HEK293 (cell line): ENCODE measurements around the gene YPEL4.

Experiments used
- CTCF ChIA-PET: fragments of 350-600 bp; formaldehyde crosslinking; extraction: SDS; loops from one replicate; lab custom pipeline; 2021; ENCODE audit warnings: antibody characterized with exemption; lab: Yijun Ruan, JAX
- POLR2A ChIA-PET: fragments of 300-600 bp; formaldehyde crosslinking; extraction: SDS; loops from one replicate; lab custom pipeline; 2020; ENCODE audit warnings: antibody characterized with exemption, inconsistent platforms; lab: Yijun Ruan, JAX
- H3K27ac ChIP-seq: fragments of 200-500 bp; sonication (Bioruptor generic); 2 replicates; pipeline ENCODE4 v1.5.1; 2014; ENCODE audit warnings: low read depth, low read length, control low read depth, inconsistent platforms; ENCODE audit errors: extremely low read depth
- H3K36me3 ChIP-seq, 2 experiments: fragments of 200-500 bp in 1 of 2; sonication (Bioruptor generic) in 1 of 2; 1 replicate in 1 of 2; 2 replicates in 1 of 2; pipeline ENCODE4 v1.5.1; 2014 to 2017; ENCODE audit warnings: inconsistent platforms in 2 of 2, low read length in 2 of 2; ENCODE audit not compliant: control insufficient read depth in 2 of 2, insufficient read depth in 1 of 2
- H3K4me1 ChIP-seq: fragments of 200-500 bp; sonication (Bioruptor generic); 2 replicates; pipeline ENCODE4 v1.5.1; 2014; ENCODE audit warnings: mild to moderate bottlenecking, low read length, inconsistent platforms; ENCODE audit not compliant: control insufficient read depth, insufficient read depth
- H3K4me3 ChIP-seq: 2 replicates; pipeline ENCODE4 v1.5.1; 2011; ENCODE audit warnings: low read depth, mild to moderate bottlenecking, control low read depth, low read length, moderate library complexity
- H3K9me3 ChIP-seq: fragments of 200-500 bp; sonication (Bioruptor generic); 2 replicates; pipeline ENCODE4 v1.5.1; 2014; ENCODE audit warnings: low read depth, low read length, inconsistent platforms; ENCODE audit not compliant: control insufficient read depth, insufficient read depth
- CTCF ChIP-seq: fragments of 450-650 bp; formaldehyde crosslinking; IDR thresholded peaks from 2 replicates; pipeline ENCODE4 v1.5.1; 2016; ENCODE audit warnings: missing biosample characterization, missing genetic modification characterization
- PRDM1 ChIP-seq: fragments of 450-650 bp; formaldehyde crosslinking; IDR thresholded peaks from 2 replicates; pipeline ENCODE4; 2016; ENCODE audit warnings: missing biosample characterization, missing genetic modification characterization
- SETDB1 ChIP-seq: IDR thresholded peaks from one replicate; pipeline ENCODE4 v1.6.1; 2017; ENCODE audit warnings: mild to moderate bottlenecking, low read length, moderate library complexity, mixed read lengths; ENCODE audit not compliant: insufficient read length
- YY2 ChIP-seq: fragments of 450-650 bp; formaldehyde crosslinking; IDR thresholded peaks from 2 replicates; pipeline ENCODE4 v1.5.1; 2016; ENCODE audit warnings: missing biosample characterization, missing genetic modification characterization
- ZBTB20 ChIP-seq: fragments of 450-650 bp; formaldehyde crosslinking; IDR thresholded peaks from 2 replicates; pipeline ENCODE4 v1.5.1; 2016; ENCODE audit warnings: missing biosample characterization, missing genetic modification characterization
- ZBTB21 ChIP-seq: fragments of 450-650 bp; formaldehyde crosslinking; IDR thresholded peaks from 2 replicates; pipeline ENCODE4 v1.5.1; 2017; ENCODE audit warnings: missing biosample characterization, missing genetic modification characterization
- ZBTB48 ChIP-seq: fragments of 450-650 bp; formaldehyde crosslinking; IDR thresholded peaks from 2 replicates; pipeline ENCODE4 v1.5.1; 2016; ENCODE audit warnings: missing biosample characterization, missing genetic modification characterization
- ZFP3 ChIP-seq: fragments of 450-650 bp; formaldehyde crosslinking; IDR thresholded peaks from 2 replicates; pipeline ENCODE4 v1.5.1; 2016; ENCODE audit warnings: low read depth, missing biosample characterization, missing genetic modification characterization
- ZNF10 ChIP-seq: fragments of 450-650 bp; formaldehyde crosslinking; IDR thresholded peaks from 2 replicates; pipeline ENCODE4 v1.5.1; 2017; ENCODE audit warnings: missing biosample characterization, missing genetic modification characterization
- ZNF140 ChIP-seq: fragments of 450-650 bp; formaldehyde crosslinking; IDR thresholded peaks from 2 replicates; pipeline ENCODE4 v1.5.1; 2016; ENCODE audit warnings: missing biosample characterization, missing genetic modification characterization
- ZNF23 ChIP-seq: fragments of 450-650 bp; formaldehyde crosslinking; IDR thresholded peaks from 2 replicates; pipeline ENCODE4 v1.5.1; 2016; ENCODE audit warnings: missing biosample characterization, missing genetic modification characterization, borderline replicate concordance
- ZNF302 ChIP-seq: fragments of 450-650 bp; formaldehyde crosslinking; IDR thresholded peaks from 2 replicates; pipeline ENCODE4 v1.5.1; 2016; ENCODE audit warnings: missing biosample characterization, missing genetic modification characterization, low read depth
- ZNF311 ChIP-seq: fragments of 450-650 bp; formaldehyde crosslinking; IDR thresholded peaks from 2 replicates; pipeline ENCODE4 v1.5.1; 2017; ENCODE audit warnings: missing biosample characterization, missing genetic modification characterization, borderline replicate concordance
- ZNF366 ChIP-seq: fragments of 450-650 bp; formaldehyde crosslinking; conservative IDR thresholded peaks from 2 replicates; pipeline ENCODE4 v1.5.1; 2016; ENCODE audit warnings: missing biosample characterization, missing genetic modification characterization
- ZNF510 ChIP-seq: fragments of 450-650 bp; formaldehyde crosslinking; IDR thresholded peaks from 2 replicates; pipeline ENCODE4 v1.5.1; 2018; ENCODE audit warnings: mild to moderate bottlenecking, missing genetic modification characterization, missing biosample characterization; ENCODE audit not compliant: insufficient replicate concordance
- ZNF530 ChIP-seq: fragments of 450-650 bp; formaldehyde crosslinking; IDR thresholded peaks from 2 replicates; pipeline ENCODE4 v1.5.1; 2016; ENCODE audit warnings: low read depth, missing biosample characterization, missing genetic modification characterization
- ZNF645 ChIP-seq: fragments of 450-650 bp; formaldehyde crosslinking; IDR thresholded peaks from 2 replicates; pipeline ENCODE4; 2016; ENCODE audit warnings: missing biosample characterization, missing genetic modification characterization
- ZNF654 ChIP-seq: fragments of 450-650 bp; formaldehyde crosslinking; IDR thresholded peaks from 2 replicates; pipeline ENCODE4 v1.5.1; 2016; ENCODE audit warnings: low read depth, missing biosample characterization, missing genetic modification characterization
- ZNF664 ChIP-seq: fragments of 450-650 bp; formaldehyde crosslinking; IDR thresholded peaks from 2 replicates; pipeline ENCODE4 v1.5.1; 2016; ENCODE audit warnings: missing biosample characterization, missing genetic modification characterization
- ZNF791 ChIP-seq: fragments of 450-650 bp; formaldehyde crosslinking; IDR thresholded peaks from 2 replicates; pipeline ENCODE4 v1.5.1; 2016; ENCODE audit warnings: missing biosample characterization, missing genetic modification characterization
- ZNF837 ChIP-seq: fragments of 450-650 bp; formaldehyde crosslinking; IDR thresholded peaks from 2 replicates; pipeline ENCODE4 v1.5.1; 2016; ENCODE audit warnings: missing biosample characterization, missing genetic modification characterization

YPEL4 gene

DNA sequence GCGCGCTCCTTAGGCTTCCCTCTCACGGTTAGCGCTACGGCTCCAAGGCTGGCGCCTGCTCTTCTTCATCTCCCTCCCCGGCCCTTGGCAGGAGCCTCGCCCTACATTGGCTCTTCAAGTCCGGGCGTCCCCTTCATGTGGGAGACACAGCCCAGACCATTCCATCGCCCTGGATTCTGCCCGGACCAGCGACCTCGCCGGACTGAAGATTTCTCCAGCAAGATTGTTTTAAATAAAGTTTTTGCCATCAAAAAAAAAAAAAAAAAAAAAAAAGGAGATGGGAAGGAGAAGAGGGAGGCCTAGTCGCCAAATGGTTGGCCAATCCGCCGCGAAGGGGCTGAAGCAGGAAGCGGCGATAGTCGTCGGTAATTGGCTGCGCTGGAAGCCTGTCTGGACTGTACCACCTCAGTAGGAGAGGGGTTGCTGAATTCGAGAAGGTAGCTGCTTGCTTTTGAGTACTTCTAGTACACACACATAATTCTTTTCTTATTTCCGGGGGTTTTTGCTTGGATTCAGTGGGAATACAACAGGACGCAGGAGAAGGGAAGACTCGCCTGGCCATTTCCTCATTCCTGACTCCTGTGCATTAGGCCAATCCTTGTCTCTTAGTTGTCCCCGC lies 17.5 kb upstream of the YPEL4 start (continued):
- TF ChIP-seq ZFP3 (no peak), ZBTB20 (tag by site-specific recombination) (no peak), ZNF510 (tag by site-specific recombination) (no peak)

GRCh38 chr11:57663975-57664374 lies 14.3 kb upstream of the YPEL4 start:
- H3K36me3 ChIP-seq: peaks cover 0 to 38% of the 10 kb centered on the region in 2 experiments; a peak in 2 of 3 replicates
- no peaks in the 10 kb centered on the region for H3K4me1 ChIP-seq
- TF ChIP-seq ZNF140 (tag by site-specific recombination) (no peak), PRDM1 (tag by site-specific recombination) (peak; percentile 81), ZNF311 (tag by site-specific recombination) (no peak), ZNF23 (tag by site-specific recombination) (no peak), SETDB1 (no peak), ZNF366 (tag by site-specific recombination) (peak; percentile 77)
- CTCF ChIA-PET: interaction anchor here (0.7 to 1.2 kb wide), 3 partner anchors 20 to 206 kb away, joined by 3 to 4 read pairs (median 4); no protein-coding TSS in a partner anchor
- no peak overlapping the region for H3K27ac ChIP-seq
- no peak overlapping the region for H3K4me3 ChIP-seq
- no peaks in the 10 kb centered on the region for H3K9me3 ChIP-seq
- POLR2A ChIA-PET: no interaction called here

GRCh38 chr11:57662893-57663292 lies 13.2 kb upstream of the YPEL4 start:
- no peak overlapping the region for H3K27ac ChIP-seq
- ChIA-PET CTCF (interaction anchor here (0.6 kb wide), 3 partner anchors 138 to 864 kb away, joined by 5 to 6 read pairs (median 5); no protein-coding TSS in a partner anchor), POLR2A (no interaction called here)
- no peak overlapping the region for H3K4me3 ChIP-seq
- H3K4me1 ChIP-seq: no peaks in the 10 kb centered on the region
- TF ChIP-seq ZNF791 (tag by site-specific recombination) (no peak), ZBTB20 (tag by site-specific recombination) (no peak), ZBTB21 (tag by site-specific recombination) (no peak), CTCF (tag by site-specific recombination) (0 out of 2 replicates have a peak, but pooled peaks have one; percentile 12), ZNF530 (tag by site-specific recombination) (no peak), ZNF645 (tag by site-specific recombination) (no peak), YY2 (tag by site-specific recombination) (no peak), ZNF10 (tag by site-specific recombination) (no peak), ZNF837 (tag by site-specific recombination) (no peak), ZNF664 (tag by site-specific recombination) (no peak), ZNF302 (tag by site-specific recombination) (no peak), ZNF654 (tag by site-specific recombination) (peak; percentile 61), ZBTB48 (tag by site-specific recombination) (no peak)
- peaks cover 0 to 38% of the 10 kb centered on the region in 2 experiments; a peak in 2 of 3 replicates for H3K36me3 ChIP-seq
- no peaks in the 10 kb centered on the region for H3K9me3 ChIP-seq
